Activated CD8-positive, alpha-beta memory T cell treated with anti-CD3 and anti-CD28 coated beads for 1 hour (primary cell): ENCODE results near the gene MRPL16.

Source experiments
- DNase-seq, 2 donors: peaks; one replicate each; pipeline ENCODE4 v3.0.0-alpha.2; 2020; ENCODE audit warnings: low read depth in 1 of 2; ENCODE audit errors: extremely low read depth in 1 of 2

Gene MRPL16

DNA sequence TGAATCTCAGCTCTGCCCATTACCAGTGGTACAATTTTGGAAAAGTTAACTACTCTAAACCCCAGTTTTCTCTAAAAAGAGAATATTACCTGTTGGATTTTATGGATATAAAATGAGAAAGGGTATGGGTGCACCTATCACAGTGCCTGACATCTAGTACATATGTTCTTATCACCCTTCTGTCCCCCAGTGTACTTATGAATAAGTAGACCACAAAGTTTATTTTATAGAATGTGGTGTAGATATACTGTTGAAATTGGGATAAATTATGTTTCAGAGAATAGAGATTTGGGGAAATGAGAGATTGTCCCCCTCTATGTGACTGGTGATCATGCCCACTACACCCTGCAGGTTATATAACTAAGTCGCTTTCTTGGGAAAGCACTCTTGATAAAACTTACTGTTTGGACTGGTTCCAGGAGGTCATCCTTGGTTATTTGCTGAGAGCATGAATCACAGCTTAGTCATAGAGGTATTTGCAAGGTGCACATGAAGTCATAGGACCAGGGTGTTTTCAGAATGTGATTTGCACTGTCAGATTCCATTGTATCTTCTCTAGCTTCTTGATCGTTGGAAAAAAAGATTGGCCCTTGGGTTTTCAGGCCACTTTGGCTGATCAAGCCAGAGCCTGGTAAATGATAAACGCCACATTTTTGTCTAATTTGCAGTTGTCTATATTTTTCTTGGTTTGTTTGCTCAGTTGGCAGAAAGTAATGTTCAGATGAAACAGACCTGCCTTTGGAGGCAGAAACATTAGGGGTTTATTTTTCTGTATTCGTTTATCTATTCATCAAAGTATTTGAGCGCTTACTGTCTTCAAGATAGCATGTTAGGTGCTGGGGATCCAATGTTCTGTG, 34.1 kb downstream of the MRPL16 start:
- DNase-seq: no peak

DNA sequence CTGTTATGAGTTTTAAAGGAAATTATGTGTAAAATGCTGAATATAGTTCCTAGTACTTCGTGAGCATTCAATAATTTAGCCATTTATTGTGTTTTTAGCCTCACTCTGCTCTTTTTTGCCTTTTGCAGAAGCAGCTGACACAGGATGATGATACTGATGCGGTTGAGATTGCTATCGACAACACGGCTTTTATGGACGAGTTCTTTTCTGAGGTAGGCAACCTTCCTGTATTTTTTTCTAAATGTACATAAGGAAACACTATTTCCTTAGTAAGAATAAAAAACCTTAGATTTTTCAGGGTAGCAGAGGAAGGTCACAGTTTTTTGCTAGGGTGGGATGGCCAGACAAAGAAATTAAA, 37.5 kb downstream of the MRPL16 start:
- no peak for DNase-seq

DNA sequence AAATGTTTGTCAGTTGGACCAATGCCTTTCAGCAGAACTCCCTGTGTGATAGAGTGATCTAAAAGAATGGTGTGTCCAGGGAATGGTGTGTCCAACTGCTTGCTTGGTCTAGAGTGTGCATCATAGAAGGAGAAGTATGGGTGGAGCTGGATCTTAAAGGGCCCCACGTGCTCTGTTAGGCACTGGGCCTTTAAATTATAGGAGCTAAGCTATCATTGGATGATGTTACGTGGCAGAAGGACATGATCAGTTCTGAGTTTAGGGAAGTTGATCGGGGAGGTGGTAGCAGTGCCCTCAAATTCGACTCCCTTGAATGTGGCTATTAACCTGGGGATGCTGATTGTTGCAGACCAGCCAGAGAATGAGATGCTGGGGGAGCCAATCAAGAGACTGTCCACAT, 39.0 kb downstream of the MRPL16 start:
- no peak for DNase-seq

DNA sequence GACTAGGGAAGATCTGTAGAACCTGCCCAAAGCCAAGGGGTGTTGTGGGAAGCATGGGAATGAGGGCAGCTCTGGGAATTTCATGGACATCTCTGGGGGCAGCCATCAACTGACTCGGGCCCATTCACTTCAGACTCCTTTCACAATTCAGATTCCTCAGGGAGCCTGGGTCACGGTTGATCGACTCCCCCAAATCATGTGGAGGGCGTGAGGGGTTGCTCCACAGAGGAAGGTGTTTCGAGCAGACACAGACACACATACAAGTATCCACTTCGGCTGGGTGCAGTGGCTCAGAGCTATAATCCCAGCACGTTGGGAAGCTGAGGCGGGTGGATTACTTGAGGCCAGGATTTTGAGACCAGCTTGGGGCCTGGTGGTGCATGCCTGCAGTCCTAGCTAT, 39.7 kb downstream of the MRPL16 start:
- DNase-seq: no peak

DNA sequence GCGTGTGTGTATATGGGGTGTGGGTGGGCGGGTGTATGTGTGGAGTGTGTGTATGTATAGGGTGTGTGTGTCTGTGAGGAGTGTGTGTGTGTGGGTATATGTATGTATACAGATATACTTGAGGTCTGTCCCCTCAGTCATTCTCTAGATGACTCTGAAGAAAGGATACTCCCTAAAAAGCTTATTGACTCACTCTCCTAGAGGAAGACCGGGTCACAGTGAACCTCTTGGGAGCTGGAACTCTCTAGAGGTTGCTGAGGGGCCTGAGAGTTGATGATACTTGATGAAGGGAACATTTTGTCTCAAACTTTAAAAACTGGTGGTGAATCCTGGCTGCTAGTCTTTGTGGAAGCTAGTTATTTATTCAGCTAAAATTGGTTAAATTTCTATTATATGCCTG, 40.3 kb downstream of the MRPL16 start:
- DNase-seq: no peak

DNA sequence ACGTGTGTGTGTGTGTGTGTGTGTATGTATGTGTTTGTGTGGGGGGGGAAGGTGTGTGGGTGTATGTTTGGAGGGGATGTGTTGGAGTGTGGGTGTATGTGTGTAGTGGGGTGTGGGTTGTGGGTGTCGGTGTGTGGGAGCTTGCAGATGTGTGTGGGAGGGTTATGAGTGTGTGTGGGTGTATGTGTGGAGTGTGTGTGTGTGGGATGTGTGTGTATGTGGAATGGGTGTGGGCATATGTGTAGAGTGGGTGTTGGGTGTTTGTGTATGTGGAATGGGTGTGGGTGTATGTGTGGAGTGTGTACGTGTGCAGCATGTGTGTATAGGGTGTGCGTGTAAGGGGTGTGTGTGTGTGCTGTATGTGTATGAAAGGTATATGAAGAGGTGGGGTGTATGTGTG, 40.8 kb downstream of the MRPL16 start:
- no peak for DNase-seq

DNA sequence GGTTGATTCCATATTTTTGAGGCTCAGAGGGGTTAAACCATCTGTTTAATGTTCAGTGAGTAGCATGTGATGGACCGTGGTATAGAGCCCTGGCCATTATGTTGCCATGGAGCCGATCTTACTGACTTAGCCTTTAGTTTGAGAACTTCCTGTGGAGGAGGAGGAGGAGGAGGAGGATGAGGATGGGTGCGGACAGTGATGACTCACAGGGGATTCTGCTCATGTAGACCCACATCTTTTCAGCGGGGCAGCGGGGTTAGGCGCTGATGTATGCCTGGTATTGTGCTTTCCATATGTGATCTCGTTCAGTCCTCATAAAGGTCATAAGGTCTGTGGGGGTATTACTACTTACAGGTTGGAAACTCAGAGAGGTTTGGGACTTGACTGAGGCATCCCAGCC, 41.5 kb downstream of the MRPL16 start:
- no peak for DNase-seq

DNA sequence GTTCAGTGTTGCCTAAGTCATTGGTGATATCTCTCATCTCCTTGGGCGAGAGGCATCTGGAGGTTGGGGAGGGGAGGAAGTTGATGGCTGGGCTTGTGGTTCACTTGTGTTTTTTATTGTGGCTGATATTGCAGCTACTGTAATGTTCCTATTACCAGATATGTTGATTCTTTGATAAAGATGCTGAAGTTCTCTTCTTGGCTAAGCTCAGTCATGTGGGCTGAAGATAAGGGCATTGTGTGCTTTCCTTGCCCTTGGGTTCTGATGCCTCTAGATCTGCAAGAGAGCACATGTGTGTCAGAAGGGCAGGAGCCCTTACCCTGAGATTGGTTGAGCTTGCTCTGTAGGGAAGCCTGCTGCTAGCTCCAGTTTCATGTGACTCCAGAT, 43.4 kb downstream of the MRPL16 start:
- DNase-seq: no peak

DNA sequence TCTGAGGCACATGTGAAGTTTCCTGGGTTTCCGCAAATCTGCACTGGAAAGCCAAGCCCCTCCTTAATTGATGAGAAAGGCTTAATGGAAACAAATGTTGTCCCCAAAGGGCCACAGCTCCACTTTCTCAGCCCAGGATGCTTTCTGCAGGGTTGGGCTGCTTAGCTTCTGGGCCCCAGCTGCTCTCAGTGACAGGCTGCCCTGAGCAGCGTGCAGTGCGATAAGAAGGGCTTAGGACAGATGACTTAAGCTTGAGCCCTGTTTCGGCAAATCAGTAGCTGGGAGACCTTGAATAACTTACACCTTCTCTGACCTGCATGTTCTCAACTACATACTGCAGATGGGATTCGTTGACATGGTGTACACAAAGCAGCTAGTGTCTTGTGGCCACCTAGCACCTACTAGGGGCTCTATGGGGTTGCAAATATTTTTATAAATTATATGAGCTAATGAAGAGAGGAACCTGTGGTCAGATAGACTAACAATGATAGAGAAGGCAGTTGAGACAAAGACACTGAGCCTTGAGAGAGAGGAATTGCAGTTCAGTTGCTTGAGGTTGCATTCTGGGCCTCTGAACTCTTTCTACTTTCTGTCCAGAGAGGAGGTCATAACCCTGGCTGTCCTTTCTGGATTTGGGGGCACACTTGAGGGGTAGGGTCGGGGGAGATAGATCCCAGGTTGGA, 43.9 kb downstream of the MRPL16 start:
- no peak for DNase-seq

DNA sequence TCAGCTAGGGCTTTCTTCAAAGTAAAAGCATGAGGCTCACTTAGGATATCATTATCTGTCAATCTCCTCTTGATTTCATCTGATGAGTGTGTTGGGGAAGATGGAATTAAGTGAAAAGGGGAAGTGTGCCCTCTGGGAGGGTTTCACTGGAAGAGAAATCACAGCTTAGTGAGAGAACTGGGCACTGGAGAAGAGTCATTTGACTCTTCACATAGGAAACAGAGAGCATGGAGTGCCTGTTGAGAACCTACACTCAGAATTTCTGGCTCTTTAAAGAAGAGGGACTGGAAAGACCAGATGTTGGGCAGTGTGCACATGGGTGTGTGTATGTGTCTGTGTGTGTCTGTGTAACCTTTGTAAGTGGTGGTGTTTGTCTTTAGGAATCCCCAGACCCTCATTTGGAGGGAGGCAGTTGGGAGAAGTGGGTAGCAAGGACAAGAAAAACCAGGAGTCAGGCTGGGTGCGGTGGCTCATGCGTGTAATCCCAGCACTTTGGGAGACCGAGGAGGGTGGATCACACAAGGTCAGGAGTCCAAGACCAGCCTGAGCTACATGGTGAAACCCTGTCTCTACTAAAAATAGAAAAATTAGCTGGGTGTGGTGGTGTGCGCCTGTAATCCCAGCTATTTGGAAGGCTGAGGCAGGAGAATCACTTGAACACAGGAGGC, 45.4 kb downstream of the MRPL16 start:
- no peak for DNase-seq

DNA sequence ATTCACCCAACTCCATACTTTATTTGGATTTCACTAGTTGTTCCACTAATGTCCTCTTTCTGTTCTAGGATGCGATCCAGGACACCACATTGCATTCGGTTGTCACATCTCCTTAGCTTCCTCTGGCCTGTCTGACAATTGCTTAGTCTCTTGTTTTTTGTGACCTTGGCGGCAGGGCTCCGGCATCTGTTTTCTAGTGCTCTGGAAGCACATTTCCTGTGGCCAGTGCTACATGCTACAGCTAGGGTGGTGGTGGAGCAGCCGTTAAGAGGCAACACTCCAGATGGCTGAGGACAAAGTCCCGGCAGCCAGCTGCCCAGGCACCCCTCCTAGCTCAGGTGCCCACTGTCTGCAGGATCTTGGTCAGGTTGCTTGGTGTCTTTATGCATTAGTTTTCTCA, 48.6 kb downstream of the MRPL16 start:
- no peak for DNase-seq

DNA sequence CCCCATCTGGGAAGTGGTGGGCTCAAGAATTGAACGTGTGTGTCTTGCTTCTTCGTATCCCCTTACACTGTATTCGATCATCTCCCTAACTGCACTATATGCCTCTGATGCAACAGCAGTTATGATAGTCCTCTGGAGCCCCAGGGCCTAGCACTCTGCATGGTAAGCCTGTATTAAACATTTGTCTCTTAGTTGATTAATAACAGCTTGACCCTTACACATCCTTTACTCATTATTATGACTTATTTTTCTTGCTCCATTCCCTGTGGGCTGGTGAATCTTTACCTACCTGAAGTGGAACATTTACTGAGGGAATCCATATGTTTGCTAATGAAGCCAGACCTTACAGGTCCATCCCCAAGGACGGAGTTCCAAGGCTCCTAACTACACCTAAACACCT, 49.8 kb downstream of the MRPL16 start:
- no peak for DNase-seq

DNA sequence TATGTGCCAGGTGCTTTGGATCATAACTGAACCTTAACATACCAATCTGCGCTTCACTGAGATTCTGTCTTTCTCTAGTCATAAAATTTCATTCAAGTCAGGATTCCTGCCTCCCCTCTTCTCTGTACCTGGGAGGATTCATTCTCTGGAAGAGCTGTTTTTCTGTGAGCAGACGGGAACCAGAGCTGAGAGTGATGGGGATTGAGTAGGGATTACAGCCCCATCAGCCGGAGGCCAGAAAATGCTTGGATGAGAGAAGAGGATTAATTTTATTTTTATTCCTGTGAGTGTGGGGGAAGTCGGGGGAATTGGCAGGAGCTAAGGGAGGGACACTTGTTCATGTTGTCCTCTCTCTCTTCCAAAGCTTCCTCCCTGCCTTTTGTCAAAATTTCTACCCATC, 50.7 kb downstream of the MRPL16 start:
- no peak for DNase-seq

DNA sequence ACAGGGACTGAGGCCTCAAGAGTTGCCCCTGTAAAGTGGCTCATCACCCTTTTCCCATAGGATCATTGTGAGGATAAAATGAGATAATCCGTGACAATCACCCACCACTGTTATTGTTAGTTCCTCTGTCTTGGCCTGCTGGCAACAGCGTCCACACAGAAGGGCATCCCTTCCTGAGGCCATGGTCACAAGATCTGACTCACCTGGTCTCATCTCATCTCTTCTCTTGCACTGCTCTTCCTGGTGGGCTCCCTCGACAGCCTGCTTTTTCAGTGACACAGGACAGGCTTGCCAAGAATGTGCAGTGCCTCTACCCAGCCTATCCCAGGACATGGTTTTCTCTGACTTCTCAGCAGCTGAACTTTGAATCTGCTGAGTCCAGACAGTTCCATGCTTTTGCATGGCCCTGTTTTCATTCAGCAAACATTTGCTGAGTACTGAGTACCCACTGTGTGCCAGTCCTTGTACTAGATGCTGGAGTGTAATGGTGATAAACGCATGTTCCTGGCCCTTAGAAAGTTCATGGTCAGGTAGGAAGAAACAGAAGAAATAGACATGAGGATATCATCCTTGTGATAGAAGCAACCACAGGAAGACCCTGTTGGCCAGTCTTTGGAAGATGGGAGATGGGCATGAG, 52.1 kb downstream of the MRPL16 start:
- DNase-seq: no peak

DNA sequence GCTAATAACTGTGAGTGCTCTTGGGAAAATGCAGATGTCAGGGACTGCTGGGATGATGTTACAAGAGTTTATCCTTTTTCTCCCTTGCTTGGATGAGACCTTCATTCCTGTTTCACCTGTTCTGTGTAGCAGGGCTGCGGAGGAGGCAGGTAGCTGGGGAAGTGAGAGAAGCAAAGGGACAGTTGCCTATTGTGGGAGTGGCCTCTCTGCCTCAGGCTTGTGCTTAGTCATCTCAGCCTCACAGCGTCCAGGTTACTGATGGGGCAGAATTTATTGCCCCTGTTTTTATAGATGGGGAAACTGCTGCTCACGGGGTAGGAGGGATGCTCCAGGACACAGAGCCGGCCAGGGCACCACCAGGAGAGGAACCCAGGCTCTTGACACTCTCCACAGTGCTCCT, 53.7 kb downstream of the MRPL16 start:
- DNase-seq: no peak

DNA sequence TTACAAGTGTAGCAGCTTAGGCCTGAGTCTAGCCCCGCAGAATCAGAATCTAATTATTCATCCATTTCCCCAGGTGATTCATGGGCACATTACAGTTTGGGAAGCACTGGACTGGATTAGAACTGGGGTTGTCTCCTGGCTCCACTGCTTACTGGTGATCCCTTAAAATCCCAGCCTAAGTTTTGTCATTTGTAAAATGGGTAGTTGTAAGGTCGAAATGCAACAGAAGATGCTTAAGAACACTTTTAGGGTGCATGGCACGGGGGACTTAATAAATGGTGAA, 54.1 kb downstream of the MRPL16 start:
- no peak for DNase-seq
